Fibroblast of skin of abdomen (primary cell): ENCODE measurements around the gene MYOZ3.

ENCODE experiments used
- DNase-seq: peaks from one replicate; pipeline ENCODE4 v3.0.0-alpha.2; 2013

The MYOZ3 gene

GRCh38 chr5:150703762-150704161 lies 42.7 kb downstream of the MYOZ3 start:
- no peak for DNase-seq

- DNase-seq: no peak
Observed at GRCh38 chr5:150706776-150707390, 45.8 kb downstream of the MYOZ3 start.

- peak; percentile 5 for DNase-seq
Observed at GRCh38 chr5:150710165-150710564, 49.1 kb downstream of the MYOZ3 start.

- no peak for DNase-seq
Observed at GRCh38 chr5:150723845-150724244, 62.8 kb downstream of the MYOZ3 start.
